GM19468 (cell line): ENCODE results near the gene THSD7B.
"Not testable (repeated sequence)": the region's sequence is repeated elsewhere in the genome, so short reads cannot be mapped to it uniquely, and the experiment has no call there.

ENCODE experiments used
- ATAC-seq: cut with Tn5 transposase; IDR thresholded peaks from one replicate; pipeline ENCODE4 v1.9.1; 2021; ENCODE audit warnings: mild to moderate bottlenecking, moderate library complexity, moderate number of reproducible peaks; ENCODE audit not compliant: unreplicated experiment; ENCODE audit errors: extremely low read depth

THSD7B gene

GRCh38 chr2:137232076-137232475 is 466.7 kb downstream of the THSD7B start:
- no peak for ATAC-seq

- no peak for ATAC-seq
These were observed 467.7 kb downstream of the THSD7B start for GRCh38 chr2:137233091-137233490.

GRCh38 chr2:137237055-137237454 is 471.7 kb downstream of the THSD7B start:
- ATAC-seq, result no peak

GRCh38 chr2:137238065-137238464 is 472.7 kb downstream of the THSD7B start:
- no peak for ATAC-seq

- no peak for ATAC-seq
These were observed 484.3 kb downstream of the THSD7B start for GRCh38 chr2:137249463-137250130.

GRCh38 chr2:137250401-137250800 is 485.1 kb downstream of the THSD7B start:
- ATAC-seq, result no peak

GRCh38 chr2:137251045-137251444 is 485.7 kb downstream of the THSD7B start:
- ATAC-seq, result no peak

- ATAC-seq, result no peak
These were observed 487.6 kb downstream of the THSD7B start for GRCh38 chr2:137252934-137253333.

- ATAC-seq, result no peak
These were observed 488.7 kb downstream of the THSD7B start for GRCh38 chr2:137254052-137254451.

- ATAC-seq, result no peak
These were observed 490.0 kb downstream of the THSD7B start for GRCh38 chr2:137255345-137255744.

DNA sequence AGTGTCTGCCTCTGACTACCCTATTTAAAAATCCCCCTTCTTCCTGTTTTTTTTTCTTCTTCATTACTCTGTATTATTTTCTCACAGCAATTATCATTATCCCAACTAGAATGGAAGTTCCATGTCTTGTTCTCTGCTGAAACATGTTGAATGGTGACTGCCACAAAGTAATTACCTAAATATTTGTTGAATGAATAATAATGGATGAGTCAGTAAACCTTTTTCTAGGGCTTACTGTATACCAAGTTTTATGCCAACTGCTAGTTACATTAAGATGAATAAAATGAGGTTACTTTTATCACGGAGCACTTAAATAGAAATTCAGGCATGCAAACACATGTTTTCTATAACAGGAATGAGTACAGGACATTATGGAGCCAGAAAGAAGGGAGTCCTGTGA is 490.6 kb downstream of the THSD7B start:
- ATAC-seq, result no peak

GRCh38 chr2:137261881-137262585 is 496.7 kb downstream of the THSD7B start:
- ATAC-seq, result no peak

- no peak for ATAC-seq
These were observed 497.2 kb downstream of the THSD7B start for GRCh38 chr2:137262594-137262993.

DNA sequence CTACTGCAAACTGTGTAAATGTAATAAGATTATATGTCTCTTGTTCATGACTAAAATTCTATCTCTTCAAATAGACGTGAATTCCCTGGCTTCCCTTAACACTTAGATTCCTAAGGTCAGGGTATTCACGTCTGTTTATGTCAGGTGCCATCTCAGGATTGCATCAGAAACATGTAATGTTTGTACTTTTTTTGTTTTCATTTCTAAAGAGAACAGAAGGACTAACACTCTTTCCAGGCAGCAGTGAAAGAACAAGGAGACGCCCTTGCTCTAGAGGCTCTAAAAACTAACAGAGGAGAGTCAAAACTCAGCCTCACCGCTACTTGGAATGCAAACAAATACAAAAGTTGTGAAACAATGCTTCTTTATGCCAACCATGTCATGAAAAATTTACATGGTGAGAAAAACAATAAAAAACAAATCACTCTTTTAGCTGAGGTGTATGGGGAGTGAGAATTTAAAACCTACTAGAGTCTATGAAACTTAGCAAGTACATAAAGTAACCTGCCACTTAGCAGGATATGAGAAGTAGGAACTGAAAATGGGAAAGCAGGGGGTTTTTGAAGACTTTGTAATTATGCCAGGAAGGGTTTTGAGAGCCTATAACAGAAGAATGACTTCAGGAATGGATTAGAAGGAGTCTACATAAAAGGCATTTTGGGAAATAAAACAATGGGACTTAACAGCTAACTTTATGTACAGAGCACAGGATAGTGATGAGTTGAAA is 522.7 kb downstream of the THSD7B start:
- ATAC-seq, result no peak

DNA sequence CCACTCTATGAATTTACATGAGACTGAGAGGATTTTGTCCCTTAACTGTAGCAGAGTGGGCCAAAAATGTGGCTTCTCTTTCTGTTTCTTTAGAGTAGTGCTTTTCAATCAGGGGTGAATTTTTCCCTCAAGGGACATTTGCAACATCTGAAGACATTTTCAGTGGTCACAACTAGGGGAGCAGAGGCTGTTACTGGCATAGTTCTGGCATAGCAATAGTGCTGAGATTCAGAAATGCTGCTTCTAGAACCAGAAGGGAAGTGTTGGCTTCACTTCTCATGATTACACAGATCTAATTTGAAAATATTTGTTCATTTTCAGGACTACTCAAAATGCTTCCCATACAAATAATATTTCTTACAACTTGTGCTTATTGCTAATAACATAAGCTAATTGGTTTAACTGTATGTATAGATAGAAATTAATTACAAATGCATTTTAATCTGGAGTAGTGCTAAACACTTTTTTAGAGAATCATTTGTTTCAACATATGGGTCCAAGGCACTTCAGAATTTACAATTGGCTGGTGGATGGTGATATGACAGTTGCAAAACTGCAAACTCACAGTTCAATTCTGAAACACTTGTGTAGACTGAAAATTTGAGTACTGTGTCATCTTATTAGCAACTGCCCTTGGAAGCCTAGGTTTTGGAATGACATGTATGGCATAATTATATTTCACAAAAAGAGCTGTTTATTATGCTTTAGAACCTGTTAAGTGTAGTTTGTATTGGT is 526.7 kb downstream of the THSD7B start:
- no peak for ATAC-seq

GRCh38 chr2:137298377-137298776 is 533.0 kb downstream of the THSD7B start:
- no peak for ATAC-seq

DNA sequence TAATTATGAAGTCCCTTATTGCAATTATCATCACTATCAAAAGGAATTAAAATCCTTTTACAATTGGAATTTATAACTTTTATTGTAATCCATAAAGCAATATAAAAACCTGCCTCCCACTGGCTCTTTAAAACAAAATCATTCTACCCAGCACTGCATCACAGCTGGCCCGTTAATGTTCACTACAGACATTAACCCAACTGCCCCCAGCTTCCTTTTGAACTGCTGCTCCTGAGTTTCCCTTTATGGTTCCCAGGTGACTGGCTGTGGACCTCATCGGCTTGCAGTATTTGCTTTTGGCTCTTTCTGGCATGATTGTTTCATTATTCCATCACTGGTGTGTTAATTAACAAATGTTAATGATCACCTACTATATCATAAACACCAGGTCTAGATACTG is 535.6 kb downstream of the THSD7B start:
- no peak for ATAC-seq

GRCh38 chr2:137302957-137303356 is 537.6 kb downstream of the THSD7B start:
- no peak for ATAC-seq

GRCh38 chr2:137316075-137316474 is 550.7 kb downstream of the THSD7B start:
- no peak for ATAC-seq

- ATAC-seq, result no peak
These were observed 556.2 kb downstream of the THSD7B start for GRCh38 chr2:137321566-137321965.

DNA sequence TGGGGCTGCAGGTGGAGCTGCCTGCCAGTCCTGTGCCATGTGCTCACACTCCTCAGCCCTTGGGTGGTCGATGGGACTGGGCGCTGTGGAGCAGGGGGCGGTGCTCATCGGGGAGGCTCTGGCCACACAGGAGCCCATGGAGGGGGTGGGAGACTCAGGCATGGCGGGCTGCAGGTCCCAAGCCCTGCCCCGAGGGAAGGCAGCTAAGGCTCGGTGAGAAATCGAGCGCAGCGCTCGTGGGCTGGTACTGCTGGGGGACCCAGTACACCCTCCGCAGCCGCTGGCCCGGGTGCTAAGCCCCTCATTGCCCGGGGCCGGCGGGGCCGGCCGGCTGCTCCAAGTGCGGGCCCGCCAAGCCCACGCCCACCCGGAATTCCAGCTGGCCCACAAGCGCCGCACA is 566.2 kb downstream of the THSD7B start:
- not testable (repeated sequence) for ATAC-seq
